ENCODE measurements around the gene TM2D3.

The TM2D3 gene

DNA sequence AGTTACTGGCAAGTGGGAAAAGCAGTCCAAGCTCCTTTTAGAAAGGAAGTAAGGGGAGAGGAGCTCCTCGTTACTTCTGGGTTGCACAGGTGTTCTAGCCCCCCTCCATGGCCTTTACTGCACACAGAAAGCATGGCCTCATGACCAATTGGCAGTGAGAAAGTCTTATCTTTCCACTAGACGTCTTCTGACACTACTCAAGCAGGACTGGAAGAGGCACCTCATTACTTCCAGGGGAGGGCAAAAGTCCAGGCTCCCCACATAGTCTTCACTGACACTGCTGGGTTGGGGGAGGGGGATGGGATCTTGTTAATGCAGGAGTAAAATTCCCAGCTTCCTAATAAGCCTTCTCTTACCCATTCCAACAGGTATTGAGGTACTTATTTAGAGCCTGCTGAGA lies 27.6 kb upstream of the TM2D3 start:
- Histone ChIP-seq H3K27ac (ENCODE audit: insufficient read depth, low read length, poor library complexity, severe bottlenecking) (no peak overlapping the region), H3K9me3 (ENCODE audit: control insufficient read depth, low read length) (no peaks in the 10 kb centered on the region), H3K4me1 (ENCODE audit: control insufficient read depth, insufficient read depth, low read length, poor library complexity, severe bottlenecking) (no peaks in the 10 kb centered on the region), H3K36me3 (ENCODE audit: control insufficient read depth, insufficient read depth, low read length) (peaks cover 42% of the 10 kb centered on the region), H3K27me3 (replicated peaks; ENCODE audit: control insufficient read depth, insufficient read depth, low read length, poor library complexity, severe bottlenecking) (no peaks in the 10 kb centered on the region), H3K4me3 (ENCODE audit: insufficient read depth, low read depth, low read length, poor library complexity, severe bottlenecking) (no peak overlapping the region)
- no peak for DNase-seq

DNA sequence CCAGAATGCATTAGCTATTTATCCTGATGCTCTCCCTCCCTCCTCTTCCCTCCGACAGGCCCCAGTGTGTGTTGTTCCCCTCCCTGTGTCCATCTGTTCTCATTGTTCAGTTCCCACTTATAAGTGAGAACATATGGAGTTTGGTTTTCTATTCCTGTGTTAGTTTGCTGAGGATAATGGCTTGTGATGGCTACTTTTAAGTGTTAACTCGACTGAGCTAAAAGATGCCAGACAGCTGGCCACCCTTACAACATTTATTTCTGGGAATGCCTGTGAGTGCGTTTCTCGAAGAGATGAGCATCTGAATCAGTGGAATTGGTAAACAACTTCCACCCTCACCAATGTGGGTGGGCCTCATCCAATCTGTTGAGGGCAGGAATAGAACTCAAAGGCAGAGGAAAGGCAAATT lies 24.7 kb upstream of the TM2D3 start:
- no peak for DNase-seq
- H3K9me3 ChIP-seq (ENCODE audit: control insufficient read depth, low read length), result no peaks in the 10 kb centered on the region
- no peaks in the 10 kb centered on the region for H3K27me3 ChIP-seq (replicated peaks; ENCODE audit: control insufficient read depth, insufficient read depth, low read length, poor library complexity, severe bottlenecking)
- peaks cover 46% of the 10 kb centered on the region for H3K36me3 ChIP-seq (ENCODE audit: control insufficient read depth, insufficient read depth, low read length)
- no peak overlapping the region for H3K27ac ChIP-seq (ENCODE audit: insufficient read depth, low read length, poor library complexity, severe bottlenecking)
- no peak overlapping the region for H3K4me3 ChIP-seq (ENCODE audit: insufficient read depth, low read depth, low read length, poor library complexity, severe bottlenecking)
- no peaks in the 10 kb centered on the region for H3K4me1 ChIP-seq (ENCODE audit: control insufficient read depth, insufficient read depth, low read length, poor library complexity, severe bottlenecking)

GRCh38 chr15:101675796-101676582 lies 23.8 kb upstream of the TM2D3 start:
- H3K4me1 ChIP-seq (ENCODE audit: control insufficient read depth, insufficient read depth, low read length, poor library complexity, severe bottlenecking), result no peaks in the 10 kb centered on the region
- H3K9me3 ChIP-seq (ENCODE audit: control insufficient read depth, low read length), result no peaks in the 10 kb centered on the region
- DNase-seq, result no peak
- H3K36me3 ChIP-seq (ENCODE audit: control insufficient read depth, insufficient read depth, low read length), result peaks cover 48% of the 10 kb centered on the region
- no peak overlapping the region for H3K4me3 ChIP-seq (ENCODE audit: insufficient read depth, low read depth, low read length, poor library complexity, severe bottlenecking)
- no peaks in the 10 kb centered on the region for H3K27me3 ChIP-seq (replicated peaks; ENCODE audit: control insufficient read depth, insufficient read depth, low read length, poor library complexity, severe bottlenecking)
- H3K27ac ChIP-seq (ENCODE audit: insufficient read depth, low read length, poor library complexity, severe bottlenecking), result no peak overlapping the region

- Histone ChIP-seq H3K4me1 (ENCODE audit: control insufficient read depth, insufficient read depth, low read length, poor library complexity, severe bottlenecking) (no peaks in the 10 kb centered on the region), H3K9me3 (ENCODE audit: control insufficient read depth, low read length) (no peaks in the 10 kb centered on the region), H3K27ac (ENCODE audit: insufficient read depth, low read length, poor library complexity, severe bottlenecking) (no peak overlapping the region), H3K27me3 (replicated peaks; ENCODE audit: control insufficient read depth, insufficient read depth, low read length, poor library complexity, severe bottlenecking) (no peaks in the 10 kb centered on the region), H3K4me3 (ENCODE audit: insufficient read depth, low read depth, low read length, poor library complexity, severe bottlenecking) (no peak overlapping the region), H3K36me3 (ENCODE audit: control insufficient read depth, insufficient read depth, low read length) (peaks cover 44% of the 10 kb centered on the region)
- DNase-seq, result no peak
Observed at GRCh38 chr15:101675015-101675414, 22.8 kb upstream of the TM2D3 start.

- Histone ChIP-seq H3K36me3 (ENCODE audit: control insufficient read depth, insufficient read depth, low read length) (peaks cover 44% of the 10 kb centered on the region), H3K27ac (ENCODE audit: insufficient read depth, low read length, poor library complexity, severe bottlenecking) (no peak overlapping the region), H3K27me3 (replicated peaks; ENCODE audit: control insufficient read depth, insufficient read depth, low read length, poor library complexity, severe bottlenecking) (no peaks in the 10 kb centered on the region), H3K4me1 (ENCODE audit: control insufficient read depth, insufficient read depth, low read length, poor library complexity, severe bottlenecking) (no peaks in the 10 kb centered on the region), H3K9me3 (ENCODE audit: control insufficient read depth, low read length) (no peaks in the 10 kb centered on the region), H3K4me3 (ENCODE audit: insufficient read depth, low read depth, low read length, poor library complexity, severe bottlenecking) (no peak overlapping the region)
- no peak for DNase-seq
Observed at GRCh38 chr15:101672298-101672697, 20.1 kb upstream of the TM2D3 start.

- Histone ChIP-seq H3K27ac (ENCODE audit: insufficient read depth, low read length, poor library complexity, severe bottlenecking) (no peak overlapping the region), H3K9me3 (ENCODE audit: control insufficient read depth, low read length) (no peaks in the 10 kb centered on the region), H3K4me3 (ENCODE audit: insufficient read depth, low read depth, low read length, poor library complexity, severe bottlenecking) (no peak overlapping the region), H3K27me3 (replicated peaks; ENCODE audit: control insufficient read depth, insufficient read depth, low read length, poor library complexity, severe bottlenecking) (no peaks in the 10 kb centered on the region), H3K4me1 (ENCODE audit: control insufficient read depth, insufficient read depth, low read length, poor library complexity, severe bottlenecking) (no peaks in the 10 kb centered on the region), H3K36me3 (ENCODE audit: control insufficient read depth, insufficient read depth, low read length) (peaks cover 31% of the 10 kb centered on the region)
- DNase-seq, result no peak
Observed at GRCh38 chr15:101669744-101670143, 17.6 kb upstream of the TM2D3 start.

GRCh38 chr15:101667881-101668280 lies 15.7 kb upstream of the TM2D3 start:
- Histone ChIP-seq H3K4me1 (ENCODE audit: control insufficient read depth, insufficient read depth, low read length, poor library complexity, severe bottlenecking) (no peaks in the 10 kb centered on the region), H3K36me3 (ENCODE audit: control insufficient read depth, insufficient read depth, low read length) (peaks cover 18% of the 10 kb centered on the region), H3K27me3 (replicated peaks; ENCODE audit: control insufficient read depth, insufficient read depth, low read length, poor library complexity, severe bottlenecking) (no peaks in the 10 kb centered on the region), H3K9me3 (ENCODE audit: control insufficient read depth, low read length) (no peaks in the 10 kb centered on the region), H3K4me3 (ENCODE audit: insufficient read depth, low read depth, low read length, poor library complexity, severe bottlenecking) (no peak overlapping the region), H3K27ac (ENCODE audit: insufficient read depth, low read length, poor library complexity, severe bottlenecking) (no peak overlapping the region)
- DNase-seq, result no peak

DNA sequence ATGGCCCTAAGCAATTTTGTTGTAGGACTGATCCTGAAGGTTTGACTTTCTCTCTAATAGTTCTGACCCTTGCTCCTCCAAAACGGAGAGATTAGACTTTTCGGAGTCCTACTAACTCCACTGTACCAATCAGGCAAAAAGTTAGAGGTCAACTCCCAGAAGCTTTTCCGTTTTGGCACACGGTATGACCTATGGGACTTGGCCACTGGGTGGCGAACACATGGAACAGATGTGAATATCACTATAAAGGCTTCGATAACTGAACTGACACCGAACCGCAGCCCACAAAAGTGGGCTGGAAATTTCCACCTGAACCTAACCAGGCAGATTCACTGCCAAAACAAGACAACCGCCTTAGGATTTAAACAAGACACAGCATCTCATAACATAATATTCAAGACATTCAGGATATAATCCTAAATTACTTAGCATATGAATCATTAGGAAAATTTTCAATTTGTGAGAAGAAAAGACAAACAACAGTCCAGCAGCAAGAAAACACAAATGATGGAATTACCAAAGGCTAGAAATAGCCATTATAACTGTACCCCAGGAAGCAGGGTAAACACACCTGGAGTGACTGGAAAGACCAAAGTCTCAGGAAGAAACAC lies 12.2 kb upstream of the TM2D3 start:
- DNase-seq, result no peak
- Histone ChIP-seq H3K27ac (ENCODE audit: insufficient read depth, low read length, poor library complexity, severe bottlenecking) (no peak overlapping the region), H3K4me3 (ENCODE audit: insufficient read depth, low read depth, low read length, poor library complexity, severe bottlenecking) (no peak overlapping the region)

DNA sequence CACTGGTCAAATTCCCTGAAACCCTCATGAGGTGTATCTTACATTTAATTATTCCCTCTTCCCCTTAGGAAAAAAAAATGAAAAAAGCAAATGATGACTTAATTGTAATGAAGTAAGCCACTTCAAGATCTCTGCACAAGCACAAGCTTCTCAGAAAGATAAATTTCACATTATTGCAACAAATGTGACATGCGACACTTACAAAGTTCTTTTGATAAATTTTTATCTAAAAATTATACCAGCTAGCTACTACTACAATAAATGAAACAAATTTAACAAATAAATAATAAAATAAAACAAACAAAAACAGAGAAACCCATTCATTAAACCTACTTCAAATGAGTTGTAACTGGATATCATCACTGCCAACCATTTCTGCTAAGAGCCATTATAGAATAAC lies 10.0 kb upstream of the TM2D3 start:
- H3K4me1 ChIP-seq (ENCODE audit: control insufficient read depth, insufficient read depth, low read length, poor library complexity, severe bottlenecking), result no peaks in the 10 kb centered on the region
- no peaks in the 10 kb centered on the region for H3K27me3 ChIP-seq (replicated peaks; ENCODE audit: control insufficient read depth, insufficient read depth, low read length, poor library complexity, severe bottlenecking)
- DNase-seq, result no peak
- H3K36me3 ChIP-seq (ENCODE audit: control insufficient read depth, insufficient read depth, low read length), result peaks cover 17% of the 10 kb centered on the region
- no peak overlapping the region for H3K4me3 ChIP-seq (ENCODE audit: insufficient read depth, low read depth, low read length, poor library complexity, severe bottlenecking)
- no peak overlapping the region for H3K27ac ChIP-seq (ENCODE audit: insufficient read depth, low read length, poor library complexity, severe bottlenecking)
- H3K9me3 ChIP-seq (ENCODE audit: control insufficient read depth, low read length), result no peaks in the 10 kb centered on the region

More for the DNA sequence above, 12.2 kb upstream of the TM2D3 start:
- Histone ChIP-seq H3K36me3 (ENCODE audit: control insufficient read depth, insufficient read depth, low read length) (peaks cover 16% of the 10 kb centered on the region), H3K27me3 (replicated peaks; ENCODE audit: control insufficient read depth, insufficient read depth, low read length, poor library complexity, severe bottlenecking) (no peaks in the 10 kb centered on the region), H3K9me3 (ENCODE audit: control insufficient read depth, low read length) (no peaks in the 10 kb centered on the region), H3K4me1 (ENCODE audit: control insufficient read depth, insufficient read depth, low read length, poor library complexity, severe bottlenecking) (no peaks in the 10 kb centered on the region)

DNA sequence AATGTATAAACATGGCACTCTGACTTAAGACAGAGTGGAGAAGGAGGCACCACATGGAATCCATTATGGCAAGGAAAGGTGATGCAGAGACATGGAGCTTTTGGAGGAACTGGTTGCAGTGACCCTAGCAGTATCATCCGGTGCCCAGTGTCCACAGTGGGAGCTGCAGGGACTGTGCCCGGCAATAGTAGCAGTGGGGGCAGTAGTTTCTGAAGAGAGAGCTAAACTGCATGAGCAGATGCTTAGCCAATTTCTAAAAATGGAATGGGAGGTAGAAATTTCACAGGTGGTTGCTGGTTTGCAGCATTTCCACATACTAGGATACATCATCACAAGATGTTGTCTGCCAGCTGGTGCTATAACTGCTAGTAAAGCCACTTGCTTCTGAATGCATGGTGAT lies 7.8 kb upstream of the TM2D3 start:
- no peaks in the 10 kb centered on the region for H3K27me3 ChIP-seq (replicated peaks; ENCODE audit: control insufficient read depth, insufficient read depth, low read length, poor library complexity, severe bottlenecking)
- H3K4me1 ChIP-seq (ENCODE audit: control insufficient read depth, insufficient read depth, low read length, poor library complexity, severe bottlenecking), result no peaks in the 10 kb centered on the region
- no peak overlapping the region for H3K27ac ChIP-seq (ENCODE audit: insufficient read depth, low read length, poor library complexity, severe bottlenecking)
- H3K9me3 ChIP-seq (ENCODE audit: control insufficient read depth, low read length), result no peaks in the 10 kb centered on the region
- no peak overlapping the region for H3K4me3 ChIP-seq (ENCODE audit: insufficient read depth, low read depth, low read length, poor library complexity, severe bottlenecking)
- peaks cover 26% of the 10 kb centered on the region for H3K36me3 ChIP-seq (ENCODE audit: control insufficient read depth, insufficient read depth, low read length)
- DNase-seq, result no peak

Data from effector memory CD4-positive, alpha-beta T cell (primary cell).